OCI-LY7 (cell line): ENCODE data around the gene SAMD10. TPM values are rescaled to one million over a fixed set of nuclear protein-coding genes. Genes with fewer than 3 reads are reported as not detected.
"Not testable (repeated sequence)": the region's sequence is repeated elsewhere in the genome, so short reads cannot be mapped to it uniquely, and the experiment has no call there.

Source experiments
- BruUV-seq: library from RNA; stranded (reverse); fragments of 400-500 nt; replicated peaks from 2 replicates; lab custom pipeline; 2021; lab: Mats Ljungman, UMichigan
- CTCF ChIA-PET: fragments of 300-600 bp; sonication (Branson Sonifier 250); formaldehyde crosslinking; loops from one replicate; lab custom pipeline; 2022; ENCODE audit warnings: antibody characterized with exemption; ENCODE audit not compliant: unreplicated experiment; lab: Charles Lee
- POLR2A ChIA-PET: fragments of 300-600 bp; sonication (Branson Sonifier 250); formaldehyde crosslinking; loops from one replicate; lab custom pipeline; 2022; ENCODE audit warnings: antibody characterized with exemption; lab: Charles Lee
- DNase-seq: peaks from one replicate; pipeline ENCODE4 v3.0.0-alpha.2; 2015; ENCODE audit warnings: low spot score
- H2AFZ ChIP-seq: fragments of 200-600 bp; sonication (generic), shearing (Covaris generic); 2 replicates; pipeline ENCODE4 v1.6.1; 2014; ENCODE audit warnings: mild to moderate bottlenecking, antibody characterized with exemption, low read length, moderate library complexity
- H3K27ac ChIP-seq: fragments of 200-600 bp; sonication (generic); 2 replicates; pipeline ENCODE4 v1.5.1; 2014; ENCODE audit warnings: mixed run types, low read depth, mild to moderate bottlenecking, moderate library complexity, low read length, inconsistent platforms; ENCODE audit not compliant: poor library complexity, severe bottlenecking
- H3K36me3 ChIP-seq: fragments of 200-600 bp; sonication (generic); 2 replicates; pipeline ENCODE4 v1.6.1; 2014; ENCODE audit warnings: mild to moderate bottlenecking, antibody characterized with exemption, low read length, moderate library complexity, mixed read lengths; ENCODE audit not compliant: insufficient read depth
- H3K4me1 ChIP-seq: fragments of 200-600 bp; sonication (generic); 2 replicates; pipeline ENCODE4 v1.5.1; 2014; ENCODE audit warnings: mild to moderate bottlenecking, low read length; ENCODE audit not compliant: insufficient read depth, poor library complexity, severe bottlenecking
- H3K4me2 ChIP-seq: fragments of 200-600 bp; sonication (generic); 2 replicates; pipeline ENCODE4 v1.6.1; 2014; ENCODE audit warnings: mild to moderate bottlenecking, low read length
- H3K4me3 ChIP-seq: fragments of 200-600 bp; sonication (generic); 2 replicates; pipeline ENCODE4 v1.5.1; 2014; ENCODE audit warnings: mild to moderate bottlenecking, low read depth, low read length; ENCODE audit not compliant: poor library complexity, severe bottlenecking
- H3K79me2 ChIP-seq: fragments of 200-600 bp; sonication (generic); 2 replicates; pipeline ENCODE4 v1.6.1; 2016; ENCODE audit warnings: low read depth, mild to moderate bottlenecking, low read length, moderate library complexity, mixed read lengths; ENCODE audit not compliant: insufficient read depth
- H3K9me2 ChIP-seq: fragments of 200-600 bp; sonication (generic); 2 replicates; pipeline ENCODE4 v1.6.1; 2016; ENCODE audit warnings: mild to moderate bottlenecking, low read length, mixed read lengths; ENCODE audit not compliant: insufficient read depth
- H3K9me3 ChIP-seq: fragments of 200-600 bp; sonication (generic); 2 replicates; pipeline ENCODE4 v1.6.1; 2014; ENCODE audit warnings: mild to moderate bottlenecking, mixed run types, low read length, mixed read lengths
- H4K20me1 ChIP-seq: fragments of 200-600 bp; sonication (generic); 2 replicates; pipeline ENCODE4 v1.6.1; 2014; ENCODE audit warnings: mild to moderate bottlenecking, antibody characterized with exemption, low read length, moderate library complexity, mixed read lengths; ENCODE audit not compliant: insufficient read depth
- EZH2phosphoT487 ChIP-seq: fragments of 200-600 bp; sonication (generic); IDR thresholded peaks from 2 replicates; pipeline ENCODE4 v1.6.1; 2018; ENCODE audit warnings: low read depth, borderline replicate concordance, mild to moderate bottlenecking, mixed run types, antibody characterized with exemption, low read length, moderate library complexity, mixed read lengths
- intact Hi-C: fragments of 100-400 bp; cut with micrococcal nuclease; formaldehyde crosslinking; loops from one replicate; pipeline ENCODE4 v1.10.0; 2022; ENCODE audit not compliant: unreplicated experiment
- total RNA-seq, 2 experiments: library from RNA; depleted of rRNA in 1 of 2; stranded (reverse); fragments of >200 nt in 1 of 2; shearing (Covaris generic) in 1 of 2; gene quantifications; 2 replicates each; pipeline ENCODE4 v1.2.3, GENCODE V29; 2014 to 2022
- TF ChIP-seq, protein P1 (sequence below): fragments of 200-600 bp; sonication (generic); conservative IDR thresholded peaks from 2 replicates; pipeline ENCODE4 v1.5.1; 2014; ENCODE audit warnings: mild to moderate bottlenecking, antibody characterized with exemption, low read length, moderate library complexity, mixed read lengths

Gene SAMD10
- total RNA-seq, 2 experiments from 2014 or later: 11.9 to 12.0 TPM

- no peaks in the 10 kb centered on the region for H3K9me3 ChIP-seq
- peaks cover 5% of the 10 kb centered on the region; the same call in 1 of the 2 replicates for H3K36me3 ChIP-seq
- H3K4me3 ChIP-seq: no peak overlapping the region
- peaks cover 6% of the 10 kb centered on the region for H3K79me2 ChIP-seq
- BruUV-seq: no TSS peak
- POLR2A ChIA-PET: no interaction called here
- H3K4me1 ChIP-seq: peaks cover 38% of the 10 kb centered on the region
- no peaks in the 10 kb centered on the region for H3K9me2 ChIP-seq
- no peak overlapping the region for H3K27ac ChIP-seq
- no peak overlapping the region for H2AFZ ChIP-seq
- H3K4me2 ChIP-seq: peak overlapping the region; percentile 96; the same call in 1 of the 2 replicates
- H4K20me1 ChIP-seq: no peaks in the 10 kb centered on the region
- TF ChIP-seq EZH2phosphoT487: no peak
- TF ChIP-seq, protein P1, sequence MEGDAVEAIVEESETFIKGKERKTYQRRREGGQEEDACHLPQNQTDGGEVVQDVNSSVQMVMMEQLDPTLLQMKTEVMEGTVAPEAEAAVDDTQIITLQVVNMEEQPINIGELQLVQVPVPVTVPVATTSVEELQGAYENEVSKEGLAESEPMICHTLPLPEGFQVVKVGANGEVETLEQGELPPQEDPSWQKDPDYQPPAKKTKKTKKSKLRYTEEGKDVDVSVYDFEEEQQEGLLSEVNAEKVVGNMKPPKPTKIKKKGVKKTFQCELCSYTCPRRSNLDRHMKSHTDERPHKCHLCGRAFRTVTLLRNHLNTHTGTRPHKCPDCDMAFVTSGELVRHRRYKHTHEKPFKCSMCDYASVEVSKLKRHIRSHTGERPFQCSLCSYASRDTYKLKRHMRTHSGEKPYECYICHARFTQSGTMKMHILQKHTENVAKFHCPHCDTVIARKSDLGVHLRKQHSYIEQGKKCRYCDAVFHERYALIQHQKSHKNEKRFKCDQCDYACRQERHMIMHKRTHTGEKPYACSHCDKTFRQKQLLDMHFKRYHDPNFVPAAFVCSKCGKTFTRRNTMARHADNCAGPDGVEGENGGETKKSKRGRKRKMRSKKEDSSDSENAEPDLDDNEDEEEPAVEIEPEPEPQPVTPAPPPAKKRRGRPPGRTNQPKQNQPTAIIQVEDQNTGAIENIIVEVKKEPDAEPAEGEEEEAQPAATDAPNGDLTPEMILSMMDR: no peak
- CTCF ChIA-PET: no interaction called here
- DNase-seq: no peak
- intact Hi-C loops: loop anchor here (10.0 kb wide), 1 partner anchor 352 kb away; the partner anchor contains the start of gene GMEB2
These were observed 2.3 kb downstream of the SAMD10 start for GRCh38 chr20:63976980-63977738.

GRCh38 chr20:63976511-63976910 is 2.9 kb downstream of the SAMD10 start:
- H3K9me3 ChIP-seq: not testable (repeated sequence)

GRCh38 chr20:63974402-63975200 is 4.8 kb downstream of the SAMD10 start:
- H3K36me3 ChIP-seq: peaks cover 5% of the 10 kb centered on the region; the same call in 1 of the 2 replicates
- H3K4me2 ChIP-seq: no peak overlapping the region
- H3K27ac ChIP-seq: no peak overlapping the region
- no peaks in the 10 kb centered on the region for H3K9me2 ChIP-seq
- no peak overlapping the region for H2AFZ ChIP-seq
- ChIA-PET CTCF (no interaction called here), POLR2A (no interaction called here)
- no peaks in the 10 kb centered on the region for H4K20me1 ChIP-seq
- no peaks in the 10 kb centered on the region for H3K79me2 ChIP-seq
- intact Hi-C loops: loop anchor here (2.0 to 10.0 kb wide), 3 partner anchors 107 to 350 kb away; partner anchors contain the start of genes GMEB2 and TPD52L2
- no peaks in the 10 kb centered on the region for H3K9me3 ChIP-seq
- H3K4me1 ChIP-seq: peaks cover 30% of the 10 kb centered on the region
- no peak for DNase-seq
- BruUV-seq: TSS peak; percentile 60
- TF ChIP-seq, protein P1: no peak
- no peak for TF ChIP-seq EZH2phosphoT487
- no peak overlapping the region for H3K4me3 ChIP-seq

More at GRCh38 chr20:63976511-63976910, 2.9 kb downstream of the SAMD10 start:
- H3K36me3 ChIP-seq, CTCF ChIA-PET, H3K4me2 ChIP-seq, H3K4me3 ChIP-seq, POLR2A ChIA-PET, BruUV-seq, H4K20me1 ChIP-seq, H2AFZ ChIP-seq, H3K9me2 ChIP-seq, DNase-seq, H3K27ac ChIP-seq, H3K79me2 ChIP-seq: not testable (repeated sequence)
- intact Hi-C loops: loop anchor here (10.0 kb wide), 1 partner anchor 352 kb away; the partner anchor contains the start of gene GMEB2
- peaks cover 36% of the 10 kb centered on the region for H3K4me1 ChIP-seq
